Ramos (cell line): ENCODE data around the gene ZRANB2.

Experiments used
- in situ Hi-C: fragments of 300-500 bp; cut with MboI; formaldehyde crosslinking; loops from one replicate; pipeline ENCODE4 v1.14.3; 2022; ENCODE audit warnings: low sequenced_read_pairs; ENCODE audit not compliant: unreplicated experiment

Gene ZRANB2

GRCh38 chr1:71037066-71037465 is 43.8 kb downstream of the ZRANB2 start:
- in situ Hi-C loops, result no loop called here

- in situ Hi-C loops, result no loop called here
Observed at GRCh38 chr1:71033136-71033535, 47.7 kb downstream of the ZRANB2 start.

- in situ Hi-C loops, result no loop called here
Observed at GRCh38 chr1:71031426-71031825, 49.4 kb downstream of the ZRANB2 start.

- in situ Hi-C loops, result no loop called here
Observed at GRCh38 chr1:71030026-71030425, 50.8 kb downstream of the ZRANB2 start.

- in situ Hi-C loops, result no loop called here
Observed at GRCh38 chr1:71028981-71029380, 51.9 kb downstream of the ZRANB2 start.

- in situ Hi-C loops, result no loop called here
Observed at GRCh38 chr1:71027991-71028390, 52.8 kb downstream of the ZRANB2 start.

- in situ Hi-C loops, result no loop called here
Observed at GRCh38 chr1:71026093-71026492, 54.7 kb downstream of the ZRANB2 start.

GRCh38 chr1:71023515-71023914 is 57.3 kb downstream of the ZRANB2 start:
- in situ Hi-C loops, result no loop called here

- in situ Hi-C loops, result no loop called here
Observed at GRCh38 chr1:71019233-71019969, 61.4 kb downstream of the ZRANB2 start.

- in situ Hi-C loops, result no loop called here
Observed at GRCh38 chr1:71018791-71019190, 62.0 kb downstream of the ZRANB2 start.

- in situ Hi-C loops, result no loop called here
Observed at GRCh38 chr1:71015745-71016144, 65.1 kb downstream of the ZRANB2 start.

- in situ Hi-C loops, result no loop called here
Observed at GRCh38 chr1:71014178-71014579, 66.7 kb downstream of the ZRANB2 start.
